H54 (cell line): Measurements from ENCODE around the gene USP38.

Source experiments
- DNase-seq: peaks from one replicate; pipeline ENCODE4 v3.0.0; 2011; ENCODE audit warnings: low spot score, mixed read lengths; ENCODE audit not compliant: insufficient read length
- FAIRE-seq: peaks from 3 replicates; lab custom pipeline; 2011; peaks lifted over from hg19 to GRCh38; lab: Jason Lieb, UNC
- POLR2A ChIP-seq: IDR thresholded peaks from 2 replicates; pipeline ENCODE4 v1.6.1; 2011; ENCODE audit warnings: low read depth, mild to moderate bottlenecking, low read length

Gene USP38

DNA sequence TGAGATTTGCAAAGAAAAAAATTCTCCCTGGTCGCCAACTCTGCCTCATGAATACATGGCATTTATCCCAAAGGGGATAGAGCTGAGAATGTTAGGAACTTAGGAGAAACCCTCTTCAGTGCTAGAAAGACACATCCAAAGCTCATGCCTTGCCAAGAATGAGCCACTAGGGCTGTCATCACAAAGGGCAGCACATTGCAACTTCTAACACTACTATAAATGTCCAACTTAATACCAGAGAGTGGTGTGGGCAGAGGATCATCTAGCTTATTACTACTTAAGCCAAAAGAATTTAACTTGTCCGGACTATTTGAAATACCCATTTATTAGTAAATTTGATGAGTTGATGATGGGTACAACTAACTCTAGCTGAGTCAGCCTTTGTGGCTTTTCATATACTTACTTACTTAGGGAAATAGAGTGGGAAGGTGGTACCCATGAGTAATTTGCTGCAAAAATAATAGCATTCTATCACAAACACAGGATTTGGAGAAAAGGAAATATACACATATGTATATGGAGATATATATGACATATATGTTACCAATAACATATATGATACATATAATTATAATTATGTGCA, 85.6 kb downstream of the USP38 start:
- DNase-seq, result no peak
- no peak for FAIRE-seq
- no peak for TF ChIP-seq POLR2A
